Stimulated activated CD4-positive, alpha-beta T cell treated with anti-CD3 and anti-CD28 coated beads, Interleukin-1b, Interleukin-23, amount 100 ng/mL, for 24 hours (primary cell): Measurements from ENCODE around the gene PTPRG.

Experiments
- DNase-seq, 4 experiments: peaks; one replicate each; pipeline ENCODE4 v3.0.0-alpha.2; 2020; ENCODE audit warnings: low read depth in 4 of 4, low spot score in 1 of 4

PTPRG gene

GRCh38 chr3:61562042-61562720, 810 bp downstream of the PTPRG start:
- no peak for DNase-seq

- no peak for DNase-seq
Observed at GRCh38 chr3:61562721-61563312, 1.4 kb downstream of the PTPRG start.

GRCh38 chr3:61563313-61564271, 2.2 kb downstream of the PTPRG start:
- no peak for DNase-seq

- no peak for DNase-seq
Observed at GRCh38 chr3:61564395-61565059, 3.2 kb downstream of the PTPRG start.

- no peak for DNase-seq
Observed at GRCh38 chr3:61565569-61565968, 4.2 kb downstream of the PTPRG start.

GRCh38 chr3:61568127-61568526, 6.8 kb downstream of the PTPRG start:
- DNase-seq, result no peak

- DNase-seq, result no peak
Observed at GRCh38 chr3:61569856-61570580, 8.6 kb downstream of the PTPRG start.

GRCh38 chr3:61570813-61571212, 9.4 kb downstream of the PTPRG start:
- DNase-seq, result no peak

- no peak for DNase-seq
Observed at GRCh38 chr3:61571516-61572336, 10.4 kb downstream of the PTPRG start.

GRCh38 chr3:61572879-61573278, 11.5 kb downstream of the PTPRG start:
- DNase-seq, result no peak

- DNase-seq, result no peak
Observed at GRCh38 chr3:61573441-61573840, 12.1 kb downstream of the PTPRG start.

- no peak for DNase-seq
Observed at GRCh38 chr3:61574854-61575253, 13.5 kb downstream of the PTPRG start.

GRCh38 chr3:61575893-61576292, 14.5 kb downstream of the PTPRG start:
- no peak for DNase-seq

- no peak for DNase-seq
Observed at GRCh38 chr3:61577760-61578159, 16.4 kb downstream of the PTPRG start.

- no peak for DNase-seq
Observed at GRCh38 chr3:61578667-61579367, 17.4 kb downstream of the PTPRG start.

- no peak for DNase-seq
Observed at GRCh38 chr3:61579685-61580084, 18.3 kb downstream of the PTPRG start.

GRCh38 chr3:61580982-61581643, 19.7 kb downstream of the PTPRG start:
- no peak for DNase-seq

- DNase-seq, result no peak
Observed at GRCh38 chr3:61582287-61582686, 20.9 kb downstream of the PTPRG start.

GRCh38 chr3:61582846-61583245, 21.5 kb downstream of the PTPRG start:
- no peak for DNase-seq
